ENCODE data around the gene EFCAB5. TPM values are rescaled to one million over a fixed set of nuclear protein-coding genes. Genes with fewer than 3 reads are reported as not detected.

The EFCAB5 gene
- total and polyA plus RNA-seq, 2 of the 8 experiments (the other 6 are each of a cell fraction or from before 2014, with no cell fraction given), result 0.05 to 0.34 TPM

DNA sequence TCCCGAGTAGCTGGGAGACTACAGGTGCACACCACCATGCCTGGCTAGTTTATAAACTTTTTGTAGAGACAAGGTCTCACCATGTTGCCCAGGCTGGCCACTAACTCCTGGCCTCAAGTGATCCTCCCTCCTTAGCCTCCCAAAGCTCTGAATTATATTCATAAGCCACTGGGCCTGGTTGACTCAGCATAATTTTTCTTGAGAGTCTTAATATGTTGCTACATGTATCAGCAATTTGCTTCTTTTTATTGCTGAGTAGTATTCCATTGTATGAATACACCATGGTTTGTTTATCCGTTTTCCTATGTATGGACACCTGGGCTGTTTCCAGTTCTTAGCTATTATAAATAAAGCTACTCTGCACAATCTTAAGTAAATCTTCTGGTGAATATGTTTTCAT lies 132.8 kb downstream of the EFCAB5 start:
- Histone ChIP-seq H3K4ac (replicated peaks; ENCODE audit: insufficient read length, low read depth, low read length) (no peak overlapping the region), H3K9me3 (ENCODE audit: insufficient read depth in 2 of 2, low read depth in 1 of 2, low read length in 1 of 2) (no peaks in the 10 kb centered on the region), H3K36me3 (ENCODE audit: control insufficient read depth in 2 of 4, insufficient read depth in 4 of 4, low read length in 3 of 4) (no peaks in the 10 kb centered on the region), H3K27ac (ENCODE audit: low read depth, low read length) (no peak overlapping the region), H3K4me2 (ENCODE audit: insufficient read depth in 1 of 2, low read depth in 2 of 2, low read length in 2 of 2) (no peak overlapping the region), H2BK5ac (ENCODE audit: low read depth, low read length) (no peak overlapping the region), H2BK120ac (replicated peaks; ENCODE audit: low read depth, low read length) (no peak overlapping the region), H2BK20ac (ENCODE audit: low read length) (no peak overlapping the region), H3K79me2 (ENCODE audit: control insufficient read depth in 1 of 2, insufficient read depth in 2 of 2, low read length in 2 of 2) (no peaks in the 10 kb centered on the region), H4K91ac (replicated peaks; ENCODE audit: insufficient read length, low read length) (no peak overlapping the region), H3K14ac (ENCODE audit: insufficient read length) (no peak overlapping the region), H3K4me1 (replicated peaks in 1 of 4; ENCODE audit: control insufficient read depth in 3 of 4, insufficient read depth in 4 of 4, low read length in 3 of 4) (no peaks in the 10 kb centered on the region), H3K9ac (replicated peaks in 1 of 4; ENCODE audit: extremely low read depth in 1 of 4, low read depth in 3 of 4, low read length in 3 of 4) (no peak overlapping the region), H3K23me2 (ENCODE audit: low read depth, low read length) (no peaks in the 10 kb centered on the region), H3K4me3 (ENCODE audit: extremely low read depth in 1 of 4, insufficient read depth in 2 of 4, low read depth in 3 of 4, low read length in 4 of 4) (no peak overlapping the region), H2AFZ (ENCODE audit: low read length) (no peak overlapping the region), H2BK15ac (ENCODE audit: low read length) (no peak overlapping the region), H4K20me1 (replicated peaks in 1 of 2; ENCODE audit: control insufficient read depth in 1 of 2, insufficient read depth in 2 of 2, low read length in 2 of 2) (no peaks in the 10 kb centered on the region), H3K79me1 (ENCODE audit: low read depth, low read length) (no peaks in the 10 kb centered on the region), H4K8ac (ENCODE audit: extremely low read depth, insufficient read depth, low read length) (no peak overlapping the region), H2AK5ac (ENCODE audit: low read depth, low read length) (no peak overlapping the region), H4K5ac (ENCODE audit: insufficient read length, low read depth, low read length) (no peak overlapping the region), H3K23ac (ENCODE audit: insufficient read length) (no peak overlapping the region), H3K18ac (ENCODE audit: extremely low read depth, low read length) (no peak overlapping the region), H2BK12ac (ENCODE audit: low read depth, low read length) (no peak overlapping the region), H3K56ac (replicated peaks; ENCODE audit: insufficient read length, low read depth, low read length) (no peak overlapping the region), H3K27me3 (replicated peaks in 1 of 4; ENCODE audit: control insufficient read depth in 3 of 4, extremely low read depth in 1 of 4, insufficient read depth in 3 of 4, low read length in 3 of 4) (no peaks in the 10 kb centered on the region; a peak in 1 of 7 replicates)
- POLR2A ChIA-PET (ENCODE audit: partially characterized antibody), result no interaction called here
- no peak for DNase-seq (ENCODE audit: low read depth in 1 of 2, low spot score in 2 of 2)
- CTCF ChIA-PET (ENCODE audit: partially characterized antibody), result interaction anchor here (1.3 to 2.1 kb wide), 3 partner anchors 10 to 143 kb away, joined by 4 to 6 read pairs (median 6); no protein-coding TSS in a partner anchor
- WGBS, 2 experiments (ENCODE audit: extremely low coverage in 1 of 2, insufficient coverage in 1 of 2, insufficient read length in 1 of 2, insufficient replicate concordance in 2 of 2, low coverage in 1 of 2, low lambda C conversion rate in 2 of 2, missing lambda C conversion rate in 1 of 2), result 91% methylated on average over 2 of the region's 2 CpGs; no CpG with 5 or more reads in 1 of the 2 experiments
- TF ChIP-seq SRF (IDR thresholded peaks at IDR 0.05; ENCODE audit: low read depth, low read length) (no peak), TCF12 (IDR thresholded peaks at IDR 0.05; ENCODE audit: low read depth, low read length) (no peak), ASH2L (IDR thresholded peaks at IDR 0.05; ENCODE audit: low read length) (no peak), SIX5 (IDR thresholded peaks at IDR 0.05; ENCODE audit: low read depth, low read length) (no peak), CBX5 (IDR thresholded peaks at IDR 0.05; ENCODE audit: low read depth, low read length) (no peak), HDAC6 (IDR thresholded peaks at IDR 0.05; ENCODE audit: low read depth, low read length) (no peak), TAF1 (IDR thresholded peaks at IDR 0.05; ENCODE audit: low read depth, low read length) (no peak), KDM5A (IDR thresholded peaks at IDR 0.05; ENCODE audit: low read length) (no peak), PHF8 (conservative IDR thresholded peaks at IDR 0.05; ENCODE audit: low read depth, low read length) (no peak)
- TF ChIP-seq, protein P1, sequence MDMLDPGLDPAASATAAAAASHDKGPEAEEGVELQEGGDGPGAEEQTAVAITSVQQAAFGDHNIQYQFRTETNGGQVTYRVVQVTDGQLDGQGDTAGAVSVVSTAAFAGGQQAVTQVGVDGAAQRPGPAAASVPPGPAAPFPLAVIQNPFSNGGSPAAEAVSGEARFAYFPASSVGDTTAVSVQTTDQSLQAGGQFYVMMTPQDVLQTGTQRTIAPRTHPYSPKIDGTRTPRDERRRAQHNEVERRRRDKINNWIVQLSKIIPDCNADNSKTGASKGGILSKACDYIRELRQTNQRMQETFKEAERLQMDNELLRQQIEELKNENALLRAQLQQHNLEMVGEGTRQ (IDR thresholded peaks at IDR 0.05; ENCODE audit: low read length), result no peak
- TF ChIP-seq, protein P2, sequence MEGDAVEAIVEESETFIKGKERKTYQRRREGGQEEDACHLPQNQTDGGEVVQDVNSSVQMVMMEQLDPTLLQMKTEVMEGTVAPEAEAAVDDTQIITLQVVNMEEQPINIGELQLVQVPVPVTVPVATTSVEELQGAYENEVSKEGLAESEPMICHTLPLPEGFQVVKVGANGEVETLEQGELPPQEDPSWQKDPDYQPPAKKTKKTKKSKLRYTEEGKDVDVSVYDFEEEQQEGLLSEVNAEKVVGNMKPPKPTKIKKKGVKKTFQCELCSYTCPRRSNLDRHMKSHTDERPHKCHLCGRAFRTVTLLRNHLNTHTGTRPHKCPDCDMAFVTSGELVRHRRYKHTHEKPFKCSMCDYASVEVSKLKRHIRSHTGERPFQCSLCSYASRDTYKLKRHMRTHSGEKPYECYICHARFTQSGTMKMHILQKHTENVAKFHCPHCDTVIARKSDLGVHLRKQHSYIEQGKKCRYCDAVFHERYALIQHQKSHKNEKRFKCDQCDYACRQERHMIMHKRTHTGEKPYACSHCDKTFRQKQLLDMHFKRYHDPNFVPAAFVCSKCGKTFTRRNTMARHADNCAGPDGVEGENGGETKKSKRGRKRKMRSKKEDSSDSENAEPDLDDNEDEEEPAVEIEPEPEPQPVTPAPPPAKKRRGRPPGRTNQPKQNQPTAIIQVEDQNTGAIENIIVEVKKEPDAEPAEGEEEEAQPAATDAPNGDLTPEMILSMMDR (IDR thresholded peaks at IDR 0.05; ENCODE audit: control extremely low read depth in 1 of 3, insufficient read depth in 1 of 3, low read depth in 1 of 3, low read length in 3 of 3), result no peak
- FAIRE-seq, result no peak
